Activated CD4-positive, CD25-positive, alpha-beta regulatory T cell treated with anti-CD3 and anti-CD28 coated beads, Interleukin-2, amount 50 U/mL, for 72 hours (primary cell): ENCODE data around the gene PEX14.

Experiments used
- DNase-seq: peaks from one replicate; pipeline ENCODE4 v3.0.0; 2021

The PEX14 gene

DNA sequence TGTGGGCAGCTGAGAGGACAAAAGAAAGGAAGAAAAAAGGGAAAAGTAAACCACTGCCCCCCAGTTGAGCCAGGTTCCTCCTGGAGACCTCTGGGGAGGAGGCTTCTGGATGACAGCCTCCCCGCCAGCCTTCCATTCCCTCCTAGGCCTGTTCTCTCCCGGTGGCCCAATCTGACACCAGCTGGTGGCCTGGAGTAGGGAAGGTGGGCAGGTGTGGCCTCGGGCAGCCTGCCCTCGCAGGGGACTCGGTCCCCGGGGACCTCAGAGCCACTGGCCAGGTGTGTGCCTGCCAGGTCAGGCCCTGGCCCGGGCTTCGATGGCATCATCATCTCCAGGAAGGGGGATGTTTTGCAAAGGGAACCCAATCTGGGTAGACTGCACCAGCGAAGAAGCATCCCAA lies 162.7 kb downstream of the PEX14 start:
- DNase-seq = no peak

- no peak for DNase-seq
Observed at GRCh38 chr1:10637834-10638558, 163.2 kb downstream of the PEX14 start.

GRCh38 chr1:10638559-10639005 lies 163.8 kb downstream of the PEX14 start:
- DNase-seq = no peak

- no peak for DNase-seq
Observed at GRCh38 chr1:10639011-10639774, 164.4 kb downstream of the PEX14 start.

GRCh38 chr1:10639775-10640578 lies 165.2 kb downstream of the PEX14 start:
- no peak for DNase-seq

DNA sequence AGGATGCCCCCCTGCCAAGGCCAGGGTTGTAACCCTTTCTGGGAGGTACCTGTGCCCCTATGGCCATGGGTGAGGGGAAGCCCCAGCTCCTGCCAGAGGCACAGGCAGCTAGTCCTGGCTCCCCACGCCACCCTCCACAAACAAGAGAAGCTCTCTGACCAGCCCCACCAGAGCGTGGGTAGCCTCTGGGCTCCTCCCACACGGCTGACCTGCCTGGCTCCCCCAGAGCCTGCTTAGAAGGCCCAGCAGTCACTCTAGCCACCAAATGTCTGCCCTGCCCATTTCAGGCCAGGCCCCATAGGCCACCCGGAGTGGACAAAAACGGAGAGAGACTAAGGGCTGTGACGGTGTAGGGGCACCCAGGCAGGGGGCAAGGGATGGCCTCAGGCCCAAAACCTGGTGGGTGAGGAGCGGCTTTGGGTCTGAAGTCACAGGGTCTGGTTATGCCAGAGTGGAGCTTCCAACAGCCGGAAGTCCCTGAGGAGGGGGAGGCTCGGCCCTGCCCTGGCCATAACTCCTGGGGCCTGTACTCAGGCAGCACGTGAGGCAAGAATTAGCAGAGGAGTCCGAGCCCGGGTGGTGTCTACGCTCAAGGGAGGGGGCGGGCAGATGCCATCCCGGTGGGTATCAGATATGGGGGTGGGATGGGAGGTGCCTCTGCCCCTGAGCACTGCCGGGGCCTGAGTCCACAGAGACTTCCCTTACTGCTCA lies 166.2 kb downstream of the PEX14 start:
- no peak for DNase-seq

GRCh38 chr1:10641976-10642375 lies 167.2 kb downstream of the PEX14 start:
- no peak for DNase-seq

DNA sequence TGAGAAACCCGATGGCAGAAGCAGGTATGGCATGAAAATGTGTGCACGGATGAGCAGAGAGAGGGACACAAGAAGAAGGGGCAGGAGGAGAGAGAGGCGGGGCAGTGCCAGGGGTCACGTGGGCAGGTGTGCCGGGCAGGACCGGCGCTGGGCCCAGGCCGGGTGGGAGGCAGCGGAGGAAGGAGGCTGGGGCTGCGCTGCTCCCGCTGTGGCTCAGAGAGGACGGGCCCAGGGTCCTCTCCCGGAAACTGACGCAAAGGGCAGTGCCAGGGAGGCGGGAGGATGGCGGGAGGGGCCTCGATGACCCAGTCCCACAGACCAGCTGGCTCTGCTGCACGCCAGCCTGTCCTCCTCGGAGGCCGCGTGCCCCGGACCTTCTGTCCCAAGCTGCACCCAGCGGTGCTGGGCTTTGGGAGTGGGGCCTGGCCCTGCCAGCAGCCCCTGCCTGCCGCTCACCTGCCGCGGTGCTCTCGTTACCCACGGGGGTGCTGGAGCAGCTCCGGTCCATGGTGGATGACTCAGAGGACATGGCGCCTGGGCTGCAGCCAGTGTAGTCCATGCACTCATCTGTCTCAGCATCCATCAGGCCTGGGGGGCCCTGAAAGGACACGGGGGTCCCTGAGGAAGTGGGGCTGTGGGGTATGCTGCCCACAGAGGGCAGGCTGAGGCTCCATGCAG lies 167.8 kb downstream of the PEX14 start:
- no peak for DNase-seq

- DNase-seq = no peak
Observed at GRCh38 chr1:10643607-10644306, 169.0 kb downstream of the PEX14 start.

DNA sequence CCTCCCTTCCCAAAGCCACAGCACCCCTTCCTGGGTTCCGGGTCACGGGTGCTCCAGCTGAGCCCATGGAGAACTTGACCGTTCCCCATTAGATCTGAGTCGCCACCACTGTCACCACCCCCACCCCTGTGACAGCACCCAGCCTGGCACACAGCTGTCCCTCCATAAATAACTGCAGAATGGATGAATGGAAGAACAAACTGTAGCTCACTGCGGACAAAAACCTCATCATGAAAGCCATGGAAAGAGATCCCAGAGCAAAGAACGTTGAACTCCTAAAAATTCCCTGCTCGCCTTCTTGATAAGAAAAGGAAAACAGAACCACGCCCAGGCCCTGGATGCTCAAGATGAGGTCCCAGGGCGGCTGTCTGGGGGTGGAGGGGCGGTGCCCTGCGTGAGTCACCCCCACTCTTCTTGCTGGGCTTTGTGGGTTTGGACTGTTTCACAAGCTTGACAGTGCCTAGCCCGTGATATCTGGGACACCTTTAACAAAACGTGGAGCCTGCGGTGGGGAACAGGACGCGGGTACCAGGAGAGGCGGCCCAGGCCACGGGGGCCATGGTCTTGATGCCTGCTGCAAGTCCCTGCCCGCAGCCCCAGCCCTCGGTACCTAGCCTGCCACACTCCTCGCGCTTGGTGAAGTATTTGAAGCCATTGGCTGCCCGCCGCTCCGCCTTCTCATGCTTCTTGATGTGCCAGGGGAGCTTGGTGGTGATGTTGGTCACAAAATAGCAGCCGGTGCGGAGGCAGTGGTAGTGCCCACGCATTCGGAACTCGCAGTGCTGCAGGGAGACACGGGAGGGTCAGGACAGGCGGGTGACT lies 169.8 kb downstream of the PEX14 start:
- no peak for DNase-seq

DNA sequence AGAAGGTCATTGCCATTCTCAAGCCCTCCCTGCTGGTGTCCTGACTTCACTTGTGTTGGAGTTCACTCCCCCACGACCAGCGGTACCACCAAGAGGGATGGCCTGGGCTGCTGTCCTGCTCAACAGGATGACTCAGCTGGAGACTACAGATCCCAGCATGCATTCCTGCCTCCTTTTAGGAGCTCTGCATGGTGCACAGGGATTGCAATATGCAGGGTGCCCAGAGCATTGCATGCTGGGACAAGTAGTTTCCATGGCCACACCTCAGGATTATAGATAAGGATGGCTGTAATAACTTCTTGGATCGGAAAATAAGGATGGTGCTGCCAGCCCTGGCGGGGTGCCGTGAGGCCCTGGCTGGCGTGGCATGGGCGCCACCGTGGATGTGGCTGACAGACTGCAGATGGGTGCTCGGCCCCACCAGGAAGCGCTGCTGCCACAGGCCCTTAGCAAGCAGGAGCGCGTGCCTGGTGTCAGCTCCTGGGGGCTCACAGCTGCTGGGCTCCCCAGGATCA lies 171.7 kb downstream of the PEX14 start:
- DNase-seq = no peak

DNA sequence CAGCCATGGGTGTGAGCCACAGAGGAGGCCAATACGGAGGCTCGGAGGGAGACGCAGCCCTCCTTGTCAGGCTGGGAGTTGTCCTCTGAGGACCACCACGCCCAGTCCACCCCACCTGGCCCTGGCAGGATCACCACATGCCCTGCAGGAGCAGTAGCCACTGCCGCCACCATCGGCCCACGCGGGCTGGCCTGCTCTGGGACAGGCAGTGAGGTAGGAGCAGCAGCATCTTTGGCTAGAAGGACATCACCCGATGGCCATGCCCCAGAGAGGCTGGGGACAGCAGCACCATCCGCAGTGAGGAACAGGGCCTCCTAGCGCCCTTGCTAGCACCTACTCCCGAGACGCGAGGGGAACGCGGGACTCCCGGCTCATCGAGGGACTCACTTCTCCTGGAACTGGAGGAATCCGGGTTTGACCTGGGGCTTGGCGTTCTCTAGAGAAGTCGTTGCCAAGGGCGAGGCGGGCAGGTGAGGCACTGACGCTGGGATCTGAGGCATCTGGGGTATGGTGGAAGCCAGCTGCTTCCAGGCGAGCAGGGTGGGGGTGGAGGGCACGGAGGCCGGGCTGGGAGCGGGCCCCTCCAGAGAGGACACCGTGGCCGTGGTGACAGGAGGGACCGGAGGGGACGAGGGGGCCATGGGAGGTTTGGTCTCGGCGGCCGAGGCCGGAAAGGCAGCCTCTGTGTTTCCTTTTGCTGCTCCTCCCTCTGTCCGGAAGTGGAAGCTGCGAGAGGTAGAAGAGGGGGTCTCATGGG lies 172.8 kb downstream of the PEX14 start:
- DNase-seq = no peak

DNA sequence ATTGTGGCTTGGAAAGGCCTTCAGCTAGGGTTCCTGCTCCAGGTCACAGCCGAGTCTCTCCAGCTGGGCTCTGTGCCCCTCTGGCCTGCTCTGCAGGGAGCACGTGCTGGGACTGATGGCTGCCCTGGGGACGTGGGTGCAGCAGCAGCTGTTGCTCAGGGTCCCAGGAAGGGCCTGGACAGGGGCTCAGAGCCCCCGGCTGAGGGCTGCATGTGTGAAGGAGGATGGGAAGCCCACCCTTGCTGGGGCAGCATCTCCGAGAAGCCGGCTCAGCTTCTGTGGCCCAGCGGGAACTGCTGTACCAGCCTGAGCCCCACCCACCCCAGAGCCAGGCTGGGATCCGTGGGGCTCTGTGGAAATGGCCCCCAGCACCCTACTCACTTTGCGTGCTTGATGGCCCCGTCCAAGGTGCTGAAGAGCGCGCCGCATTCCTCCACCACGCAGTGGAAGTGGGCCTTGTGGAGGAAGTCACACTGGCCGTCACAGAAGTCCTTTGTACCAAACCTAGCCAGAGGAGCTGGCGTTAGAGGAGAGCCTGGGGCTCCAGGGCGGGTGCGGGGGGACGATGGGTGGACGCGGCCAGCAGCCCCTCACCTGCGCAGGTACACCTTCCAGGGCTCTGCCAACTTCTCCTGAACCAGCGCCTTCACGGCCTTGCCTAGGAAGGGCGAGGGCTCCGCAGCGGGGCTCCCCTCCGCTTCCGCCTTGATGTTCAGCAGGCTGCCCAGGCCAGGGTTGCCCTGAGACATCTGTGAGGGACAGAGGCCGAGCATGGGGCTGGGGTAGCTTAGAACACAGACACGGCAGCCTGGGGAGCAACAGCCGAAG lies 174.2 kb downstream of the PEX14 start:
- DNase-seq = no peak

- no peak for DNase-seq
Observed at GRCh38 chr1:10649517-10650201, 174.9 kb downstream of the PEX14 start.

GRCh38 chr1:10650556-10651388 lies 176.0 kb downstream of the PEX14 start:
- no peak for DNase-seq

GRCh38 chr1:10651389-10651766 lies 176.6 kb downstream of the PEX14 start:
- no peak for DNase-seq

DNA sequence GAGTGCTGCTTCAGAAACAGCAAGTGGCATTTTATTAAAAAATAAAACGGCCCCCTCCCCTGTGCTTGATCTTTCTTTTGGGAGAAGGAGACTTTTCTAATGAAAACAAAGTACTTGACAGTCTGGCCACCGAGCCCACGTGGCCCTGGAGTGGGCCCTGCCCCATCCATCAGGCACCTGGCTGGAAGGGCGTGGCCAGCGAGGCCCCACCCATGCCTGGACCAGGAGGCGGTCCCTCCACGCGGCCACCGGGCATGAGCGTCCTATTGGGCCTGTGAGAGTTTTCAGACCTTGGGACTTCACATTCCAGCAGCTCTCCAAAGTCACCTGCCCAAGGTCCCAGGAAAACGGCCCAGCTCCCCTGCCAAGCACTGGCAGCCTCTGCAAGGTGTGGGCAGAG lies 177.0 kb downstream of the PEX14 start:
- no peak for DNase-seq
